ENCODE data around the gene AP1M1.
A peak's percentile ranks its signal among the peaks of the same experiment; 100 is the strongest.

AP1M1 gene

GRCh38 chr19:16293118-16294091 is 95.7 kb downstream of the AP1M1 start:
- no peak overlapping the region for H3K4me3 ChIP-seq (ENCODE audit: low read length)
- no peak for TF ChIP-seq CTCF (IDR thresholded peaks at IDR 0.05; ENCODE audit: insufficient read depth, low read depth, low read length, missing control alignments)
- peak; percentile 8 for DNase-seq (ENCODE audit: low read depth)

GRCh38 chr19:16295057-16295456 is 97.3 kb downstream of the AP1M1 start:
- TF ChIP-seq CTCF (IDR thresholded peaks at IDR 0.05; ENCODE audit: insufficient read depth, low read depth, low read length, missing control alignments): no peak
- DNase-seq (ENCODE audit: low read depth): no peak
- no peak overlapping the region for H3K4me3 ChIP-seq (ENCODE audit: low read length)
